Right cardiac atrium (tissue), 5 donors: ENCODE results near the gene APOA1. TPM values are rescaled to one million over a fixed set of nuclear protein-coding genes. Genes with fewer than 3 reads are reported as not detected.

Experiments used
- ATAC-seq, 2 donors: fragments of 200-7000 bp; cut with Tn5 transposase; one replicate each; pipeline versions ENCODE4 v1.8.0 to v1.9.1; 2020; ENCODE audit warnings: moderate library complexity in 2 of 2, mild to moderate bottlenecking in 1 of 2
- DNase-seq, 3 donors: peaks; one replicate each; pipeline ENCODE4 v3.0.0-alpha.2; 2020
- H3K27ac ChIP-seq: one replicate; pipeline ENCODE4 v1.5.1; 2013; ENCODE audit warnings: mild to moderate bottlenecking, low read length, control low read depth, moderate library complexity
- H3K27me3 ChIP-seq: one replicate; pipeline ENCODE4 v1.6.1; 2013; ENCODE audit not compliant: control insufficient read depth, insufficient read depth
- H3K4me1 ChIP-seq: one replicate; pipeline ENCODE4 v1.6.1; 2013; ENCODE audit warnings: low read length; ENCODE audit not compliant: control insufficient read depth, insufficient read depth
- H3K4me3 ChIP-seq: one replicate; pipeline ENCODE4 v1.5.1; 2013; ENCODE audit warnings: low read length, control low read depth
- H3K9me3 ChIP-seq: one replicate; pipeline ENCODE4 v1.6.1; 2013; ENCODE audit warnings: low read length; ENCODE audit not compliant: control insufficient read depth
- WGBS: extraction: QIAGEN DNeasy Blood & Tissue Kit; methylation state at CpG from one replicate; pipeline ENCODE4 v1.1.7; 2013; 5-methylcytosine and 5-hydroxymethylcytosine counted together
- intact Hi-C, 4 donors: fragments of 100-400 bp; cut with DNase I; formaldehyde crosslinking; loops; one replicate each; pipeline versions ENCODE4 v1.11.0 to v1.14.0; 2022 to 2023
- polyA plus RNA-seq: library from polyadenylated mRNA; stranded (reverse); fragments of 200-250 nt; gene quantifications from one replicate; pipeline ENCODE4 v1.2.3, GENCODE V29; 2013
- total RNA-seq, 4 donors: library from RNA; stranded (reverse); fragmentation: NEBNext Ultra II Directional; extraction: Animal tissue kit (Norgen Biotek cat#: 25700); gene quantifications; one replicate each; pipeline ENCODE4 v1.2.1, GENCODE V29; 2021
- donor health status: healthy with polysubstance abuse.
- donor health status: DM: no; HTN: yes; CAD: no.
- donor health status: DM: no; HTN: no; CAD: no.
- donor health status: DM: no; HTN: yes; CAD: no; lungs with severe emphysema.
- donor health status: DM: yes; HTN: yes; CAD: no.

Gene APOA1
- total and polyA plus RNA-seq, 5 donors, result 5.2 to 43.0 (median 6.2) TPM

GRCh38 chr11:116859175-116859574 is 21.8 kb upstream of the APOA1 start:
- no peak overlapping the region for H3K4me3 ChIP-seq
- no peak overlapping the region for H3K27ac ChIP-seq
- no peaks in the 10 kb centered on the region for H3K27me3 ChIP-seq
- no peak for ATAC-seq
- no peaks in the 10 kb centered on the region for H3K9me3 ChIP-seq
- intact Hi-C loops, result no loop called here
- 94% methylated on average over 8 of the region's 8 CpGs for WGBS
- H3K4me1 ChIP-seq, result no peaks in the 10 kb centered on the region
- DNase-seq, result no peak

- no peak overlapping the region for H3K4me3 ChIP-seq
- DNase-seq (no peak), ATAC-seq (no peak)
- H3K27ac ChIP-seq, result no peak overlapping the region
- H3K4me1 ChIP-seq, result peaks cover 7% of the 10 kb centered on the region
- H3K27me3 ChIP-seq, result no peaks in the 10 kb centered on the region
- H3K9me3 ChIP-seq, result no peaks in the 10 kb centered on the region
- intact Hi-C loops, result no loop called here
- 50% methylated on average over 7 of the region's 7 CpGs for WGBS
Measured at GRCh38 chr11:116857936-116858335, 20.5 kb upstream of the APOA1 start.

DNA sequence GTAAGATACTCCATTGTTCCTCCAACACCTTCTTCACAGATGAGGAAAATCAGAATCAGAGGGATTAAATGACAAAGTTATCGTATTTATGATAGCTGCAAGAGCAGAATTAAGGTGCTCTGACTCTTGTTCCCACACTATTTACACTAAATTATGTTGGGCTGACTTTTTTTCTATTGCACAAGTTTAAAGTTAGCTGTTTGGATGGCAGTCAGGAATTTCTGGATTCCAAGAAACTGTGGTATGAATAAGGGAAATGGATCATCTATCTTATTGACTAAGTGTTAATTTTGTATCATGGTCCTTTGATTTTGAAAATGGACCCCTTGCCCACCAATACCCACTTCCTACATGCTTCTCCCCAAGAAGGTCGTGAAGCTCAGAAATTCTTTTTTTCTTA is 19.9 kb upstream of the APOA1 start:
- Histone ChIP-seq H3K4me1 (peaks cover 7% of the 10 kb centered on the region), H3K27me3 (no peaks in the 10 kb centered on the region), H3K27ac (no peak overlapping the region), H3K4me3 (no peak overlapping the region), H3K9me3 (no peaks in the 10 kb centered on the region)
- ATAC-seq (no peak), DNase-seq (no peak)
- intact Hi-C loops, result no loop called here
- 86% methylated on average over 2 of the region's 2 CpGs for WGBS

DNA sequence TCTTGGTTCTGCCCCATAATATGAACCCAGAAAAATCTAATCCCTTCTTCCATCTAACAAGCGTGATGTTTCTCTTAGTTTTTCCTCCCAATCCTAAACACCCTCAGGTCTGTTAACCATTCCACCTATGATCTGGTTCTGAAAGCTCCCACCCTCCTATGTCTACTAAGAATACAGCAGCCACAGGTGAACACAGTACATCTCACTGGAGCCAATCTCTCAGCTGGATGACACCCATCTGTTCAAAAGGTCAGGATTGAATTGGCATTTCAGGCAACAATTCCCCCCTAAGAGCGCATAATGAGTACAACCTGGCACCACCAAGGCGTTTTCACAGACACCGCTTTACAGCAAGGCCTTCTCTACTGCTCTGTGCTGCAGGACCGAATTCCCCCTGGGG is 19.0 kb upstream of the APOA1 start:
- H3K27me3 ChIP-seq, result no peaks in the 10 kb centered on the region
- intact Hi-C loops, result no loop called here
- no peak for DNase-seq
- peaks cover 9% of the 10 kb centered on the region for H3K4me1 ChIP-seq
- 74% methylated on average over 5 of the region's 5 CpGs for WGBS
- ATAC-seq, result no peak
- H3K4me3 ChIP-seq, result no peak overlapping the region
- H3K9me3 ChIP-seq, result no peaks in the 10 kb centered on the region
- no peak overlapping the region for H3K27ac ChIP-seq

DNA sequence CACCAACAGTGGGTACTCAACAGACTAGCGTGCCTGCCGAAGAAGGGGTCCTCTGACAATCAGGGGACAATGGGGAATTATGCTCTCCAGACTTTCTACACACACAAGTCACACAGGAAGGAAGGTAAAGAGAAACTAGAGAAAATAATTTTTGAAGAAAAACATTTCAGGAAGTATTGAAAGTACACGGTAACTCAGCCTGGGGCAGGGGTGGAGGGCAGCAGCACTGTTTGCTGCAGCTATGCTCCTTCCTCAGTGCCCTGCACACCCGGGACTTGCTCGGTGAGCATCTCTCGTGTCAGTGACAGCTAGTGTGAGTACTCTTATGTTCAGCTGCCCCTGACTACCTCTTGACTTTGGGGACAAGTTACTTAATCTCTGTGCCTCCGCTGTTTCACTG is 18.0 kb upstream of the APOA1 start:
- 93% methylated on average over 7 of the region's 7 CpGs for WGBS
- Histone ChIP-seq H3K9me3 (no peaks in the 10 kb centered on the region), H3K4me3 (no peak overlapping the region), H3K27ac (no peak overlapping the region), H3K27me3 (no peaks in the 10 kb centered on the region), H3K4me1 (peaks cover 9% of the 10 kb centered on the region)
- intact Hi-C loops, result no loop called here
- ATAC-seq (no peak), DNase-seq (no peak)

GRCh38 chr11:116853461-116854073 is 16.1 kb upstream of the APOA1 start:
- H3K4me1 ChIP-seq, result peaks cover 9% of the 10 kb centered on the region
- no peak overlapping the region for H3K4me3 ChIP-seq
- no peaks in the 10 kb centered on the region for H3K9me3 ChIP-seq
- peak; percentile 25 to 46 for ATAC-seq
- no peak overlapping the region for H3K27ac ChIP-seq
- peak in 1 of 3 donors; percentile 47 for DNase-seq
- intact Hi-C loops, result no loop called here
- H3K27me3 ChIP-seq, result no peaks in the 10 kb centered on the region
- 60% methylated on average over 6 of the region's 6 CpGs for WGBS

DNA sequence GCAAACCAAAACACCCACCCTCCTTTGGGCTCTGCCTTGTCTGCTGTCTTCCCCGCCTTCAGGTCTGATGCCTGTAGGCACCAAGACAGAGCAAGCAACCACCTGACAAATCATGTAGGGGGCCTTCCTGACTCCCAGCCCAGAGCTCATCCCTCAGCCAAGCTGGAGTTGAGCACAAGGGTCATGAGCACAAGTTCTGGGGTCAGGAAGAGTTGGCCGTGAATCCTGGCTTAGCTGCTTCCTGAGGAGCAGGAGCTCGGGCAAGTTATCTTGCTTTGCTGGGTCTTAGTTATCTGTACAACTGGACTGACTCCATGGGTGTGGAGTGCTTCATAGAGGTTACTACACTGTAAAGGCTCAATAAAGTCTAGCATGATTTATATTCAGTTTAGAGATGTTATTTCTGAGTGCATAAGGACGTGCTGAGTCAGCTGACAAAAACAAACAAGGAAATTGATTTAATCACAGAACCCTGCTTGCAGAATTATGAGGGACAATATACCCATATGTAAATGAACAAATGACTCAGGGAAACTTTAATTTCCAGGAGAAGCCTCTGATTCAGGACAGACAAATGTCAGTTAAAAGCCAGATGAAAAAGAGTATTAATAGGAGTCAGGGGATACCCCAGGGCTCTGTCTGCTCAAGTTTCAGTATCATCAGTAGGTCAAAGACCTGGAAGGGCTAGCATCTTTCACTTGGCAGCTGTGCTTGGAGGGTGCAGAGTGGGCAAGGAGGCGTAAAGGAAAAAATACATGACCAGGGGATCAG is 15.0 kb upstream of the APOA1 start:
- H3K4me1 ChIP-seq, result peaks cover 9% of the 10 kb centered on the region

GRCh38 chr11:116851626-116852025 is 14.2 kb upstream of the APOA1 start:
- DNase-seq, result no peak
- peaks cover 9% of the 10 kb centered on the region for H3K4me1 ChIP-seq
- no peaks in the 10 kb centered on the region for H3K9me3 ChIP-seq
- H3K27ac ChIP-seq, result no peak overlapping the region
- no peaks in the 10 kb centered on the region for H3K27me3 ChIP-seq
- H3K4me3 ChIP-seq, result no peak overlapping the region
- intact Hi-C loops, result no loop called here
- ATAC-seq, result no peak
- WGBS, result 70% methylated on average over 7 of the region's 7 CpGs

More for the DNA sequence above, 15.0 kb upstream of the APOA1 start:
- Histone ChIP-seq H3K4me3 (no peak overlapping the region), H3K27me3 (no peaks in the 10 kb centered on the region), H3K27ac (no peak overlapping the region), H3K9me3 (no peaks in the 10 kb centered on the region)
- intact Hi-C loops, result no loop called here
- 35% methylated on average over 5 of the region's 5 CpGs for WGBS
- DNase-seq (peak in 2 of 3 donors; percentile 59 to 70), ATAC-seq (peak; percentile 65 to 75)

- Histone ChIP-seq H3K27me3 (no peaks in the 10 kb centered on the region), H3K4me1 (peaks cover 9% of the 10 kb centered on the region), H3K27ac (no peak overlapping the region), H3K4me3 (no peak overlapping the region), H3K9me3 (no peaks in the 10 kb centered on the region)
- no peak for ATAC-seq
- DNase-seq, result no peak
- WGBS, result 89% methylated on average over 6 of the region's 6 CpGs
- intact Hi-C loops, result no loop called here
Measured at GRCh38 chr11:116849486-116849885, 12.1 kb upstream of the APOA1 start.

DNA sequence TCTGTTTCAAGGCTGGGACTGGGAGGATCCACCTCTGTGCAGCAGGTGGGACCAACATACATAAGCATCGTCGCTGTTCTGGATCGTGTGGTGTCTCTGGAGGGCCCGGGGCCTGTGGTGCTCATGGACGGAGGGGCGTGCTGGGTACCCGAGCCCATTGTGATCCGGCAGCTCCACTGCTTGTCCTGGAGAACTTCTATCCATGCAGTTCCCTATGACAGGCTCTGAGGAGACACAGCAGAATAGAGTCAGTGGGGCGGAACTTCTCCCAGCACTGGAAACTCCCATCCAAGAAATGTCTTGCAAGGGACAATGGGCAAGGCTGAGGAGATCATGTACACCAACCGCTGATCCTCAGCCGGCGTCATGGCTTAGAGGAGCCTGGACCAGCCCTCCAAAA is 11.6 kb upstream of the APOA1 start:
- no peaks in the 10 kb centered on the region for H3K9me3 ChIP-seq
- no peak overlapping the region for H3K27ac ChIP-seq
- DNase-seq (peak in 1 of 3 donors; percentile 48), ATAC-seq (no peak)
- intact Hi-C loops, result no loop called here
- peaks cover 9% of the 10 kb centered on the region for H3K4me1 ChIP-seq
- no peaks in the 10 kb centered on the region for H3K27me3 ChIP-seq
- 97% methylated on average over 12 of the region's 12 CpGs for WGBS
- no peak overlapping the region for H3K4me3 ChIP-seq

DNA sequence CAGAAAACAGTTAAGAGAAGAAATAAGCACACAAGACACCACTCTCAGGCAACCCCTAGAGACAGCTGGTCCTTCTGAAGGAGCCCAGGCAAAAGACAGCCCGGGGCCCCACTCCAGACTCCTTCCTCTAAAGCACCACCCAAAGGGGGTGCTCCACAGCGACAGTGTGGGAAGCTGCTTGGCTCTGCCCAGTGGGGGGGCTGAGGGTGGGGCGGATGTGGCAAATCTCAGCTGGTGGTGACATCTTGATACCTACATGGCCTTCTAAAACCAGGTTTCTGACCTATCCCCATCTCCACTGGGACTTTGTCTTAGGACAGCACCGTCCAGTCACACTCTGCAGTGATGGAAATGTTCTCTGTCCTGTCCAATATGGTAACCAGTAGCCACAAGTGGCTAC is 10.2 kb upstream of the APOA1 start:
- no peak for ATAC-seq
- intact Hi-C loops, result no loop called here
- no peaks in the 10 kb centered on the region for H3K27me3 ChIP-seq
- H3K4me3 ChIP-seq, result no peak overlapping the region
- no peak overlapping the region for H3K27ac ChIP-seq
- peaks cover 2% of the 10 kb centered on the region for H3K4me1 ChIP-seq
- no peak for DNase-seq
- 96% methylated on average over 4 of the region's 4 CpGs for whole genome bisulfite sequencing
- H3K9me3 ChIP-seq, result no peaks in the 10 kb centered on the region
